Right lobe of liver (tissue), 6 donors: ENCODE results near the gene CRHBP. TPM values are rescaled to one million over a fixed set of nuclear protein-coding genes. Genes with fewer than 3 reads are reported as not detected.

Source experiments
- ATAC-seq, 4 donors: fragments of 200-7000 bp; cut with Tn5 transposase; one replicate each; pipeline ENCODE4 v1.9.1; 2020; ENCODE audit warnings: mild to moderate bottlenecking in 4 of 4, moderate library complexity in 4 of 4
- DNase-seq, 3 donors: peaks; one replicate each; pipeline ENCODE4 v3.0.0-alpha.2; 2020
- H3K27ac ChIP-seq, 3 donors: fragments of 200-600 bp; one replicate each; pipeline ENCODE4 v1.8.0; 2022
- H3K27me3 ChIP-seq, 2 donors: fragments of 200-600 bp; one replicate each; pipeline ENCODE4 v1.8.0; 2022
- H3K36me3 ChIP-seq, 4 donors: fragments of 200-600 bp; sonication (generic) in 1 of 4; one replicate each; pipeline versions ENCODE4 v1.5.1 to v1.8.0; 2017 to 2022; ENCODE audit warnings: control low read depth in 1 of 4
- H3K4me1 ChIP-seq, 4 donors: fragments of 200-600 bp; sonication (generic) in 1 of 4; one replicate each; pipeline versions ENCODE4 v1.5.1 to v1.8.0; 2017 to 2022; ENCODE audit warnings: control low read depth in 1 of 4
- H3K4me3 ChIP-seq, 3 donors: fragments of 200-600 bp; one replicate each; pipeline ENCODE4 v1.8.0; 2022
- H3K9me3 ChIP-seq, 4 donors: fragments of 200-600 bp; sonication (generic) in 1 of 4; one replicate each; pipeline versions ENCODE4 v1.5.1 to v1.8.0; 2017 to 2022; ENCODE audit warnings: control low read depth in 1 of 4
- POLR2A ChIP-seq: fragments of 450-650 bp; IDR thresholded peaks from one replicate; pipeline ENCODE4 v1.6.1; 2017; ENCODE audit warnings: antibody characterized with exemption, mild to moderate bottlenecking
- WGBS: methylation state at CpG from one replicate; pipeline ENCODE4 v1.1.6; 2018; ENCODE audit warnings: low coverage, low lambda C conversion rate; ENCODE audit not compliant: insufficient coverage; ENCODE audit errors: missing lambda C conversion rate; 5-methylcytosine and 5-hydroxymethylcytosine counted together
- intact Hi-C, 2 donors: fragments of 100-400 bp; cut with DNase I; formaldehyde crosslinking; loops; one replicate each; pipeline versions ENCODE4 v1.11.2 to v1.14.1; 2022
- total RNA-seq, 6 experiments: library from RNA; depleted of rRNA in 2 of 6; stranded (reverse); fragments of >200 nt in 2 of 6; fragmentation: NEBNext Ultra II Directional in 3 of 6; extraction: Animal tissue kit (Norgen Biotek cat#: 25700) in 3 of 6; gene quantifications; one replicate each; pipeline versions ENCODE4 v1.1.0 to v1.2.4, GENCODE V29; 2016 to 2023
- TF ChIP-seq, protein P1 (sequence below), 4 donors: fragments of 200-600 bp in 3 of 4; fragments of 450-650 bp in 1 of 4; IDR thresholded peaks; one replicate each; pipeline versions ENCODE4 v1.5.1 to v1.8.0; 2016 to 2022; ENCODE audit warnings: antibody characterized with exemption in 4 of 4, mild to moderate bottlenecking in 2 of 4
- donor health status: DM: no; HTN: yes; CAD: no.
- donor health status: DM: no; HTN: no; CAD: no.
- donor health status: DM: no; HTN: no; CAD: no.
- donor health status: DM: no; HTN: yes; CAD: no.
- donor health status: DM: no; HTN: yes; CAD: no.

CRHBP gene
- total RNA-seq, 6 experiments from 2014 or later = 19.2 to 130 (median 40.6) TPM

DNA sequence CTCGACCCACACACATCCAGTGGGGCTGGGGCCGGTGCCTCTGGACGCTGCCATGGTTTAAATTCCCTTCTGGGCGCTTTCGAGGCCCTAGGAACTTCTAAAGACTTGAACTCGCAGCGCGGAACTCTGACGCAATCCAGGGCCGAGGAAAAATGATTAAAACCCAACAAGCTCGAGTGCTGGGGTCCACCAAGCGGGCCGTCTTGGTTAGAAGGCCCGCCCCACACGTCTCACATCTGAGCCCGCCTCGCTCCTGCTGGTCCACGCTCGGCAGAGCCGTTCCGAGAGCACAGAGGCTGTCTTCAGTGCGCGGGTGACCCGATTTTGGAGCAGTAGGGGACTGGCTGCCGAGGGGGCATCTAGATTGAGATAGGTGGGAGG, 1.5 kb downstream of the CRHBP start:
- TF ChIP-seq, protein P1, sequence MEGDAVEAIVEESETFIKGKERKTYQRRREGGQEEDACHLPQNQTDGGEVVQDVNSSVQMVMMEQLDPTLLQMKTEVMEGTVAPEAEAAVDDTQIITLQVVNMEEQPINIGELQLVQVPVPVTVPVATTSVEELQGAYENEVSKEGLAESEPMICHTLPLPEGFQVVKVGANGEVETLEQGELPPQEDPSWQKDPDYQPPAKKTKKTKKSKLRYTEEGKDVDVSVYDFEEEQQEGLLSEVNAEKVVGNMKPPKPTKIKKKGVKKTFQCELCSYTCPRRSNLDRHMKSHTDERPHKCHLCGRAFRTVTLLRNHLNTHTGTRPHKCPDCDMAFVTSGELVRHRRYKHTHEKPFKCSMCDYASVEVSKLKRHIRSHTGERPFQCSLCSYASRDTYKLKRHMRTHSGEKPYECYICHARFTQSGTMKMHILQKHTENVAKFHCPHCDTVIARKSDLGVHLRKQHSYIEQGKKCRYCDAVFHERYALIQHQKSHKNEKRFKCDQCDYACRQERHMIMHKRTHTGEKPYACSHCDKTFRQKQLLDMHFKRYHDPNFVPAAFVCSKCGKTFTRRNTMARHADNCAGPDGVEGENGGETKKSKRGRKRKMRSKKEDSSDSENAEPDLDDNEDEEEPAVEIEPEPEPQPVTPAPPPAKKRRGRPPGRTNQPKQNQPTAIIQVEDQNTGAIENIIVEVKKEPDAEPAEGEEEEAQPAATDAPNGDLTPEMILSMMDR (IDR thresholded peaks at IDR 0.05) = no peak
- no peak for TF ChIP-seq POLR2A
- intact Hi-C loops = no loop called here
- peak overlapping the region; percentile 10 to 69 (median 37) for H3K27ac ChIP-seq
- H3K4me3 ChIP-seq = peak overlapping the region; percentile 35 to 51 (median 41)
- peak in 1 of 3 donors; percentile 24 for DNase-seq
- H3K27me3 ChIP-seq = peaks cover 0 to 14% of the 10 kb centered on the region in 2 donors
- ATAC-seq = peak; percentile 6 to 17 (median 11)
- 6% methylated on average over 12 of the region's 25 CpGs for WGBS
- H3K36me3 ChIP-seq = no peaks in the 10 kb centered on the region
- H3K9me3 ChIP-seq = no peaks in the 10 kb centered on the region
- peaks cover 0 to 13% (median 2%) of the 10 kb centered on the region in 4 donors for H3K4me1 ChIP-seq

DNA sequence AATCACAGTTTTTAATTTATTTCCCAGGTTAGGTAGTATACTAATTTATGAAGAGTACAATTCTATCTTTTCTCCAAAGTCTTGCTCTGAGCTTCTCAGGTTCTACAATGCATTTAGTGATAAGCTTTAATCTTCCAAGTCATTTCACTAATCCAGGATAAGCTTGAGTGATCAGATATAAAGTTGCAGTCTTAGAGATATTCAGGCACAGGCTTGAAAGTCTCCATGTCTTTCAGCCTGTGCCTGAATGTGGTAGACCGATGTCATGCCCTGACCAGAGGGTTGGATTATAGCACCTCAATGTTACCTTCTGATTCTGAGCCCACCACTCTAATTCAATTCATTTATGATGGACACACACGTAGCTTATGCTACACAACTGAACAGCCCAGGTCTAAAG, 3.2 kb downstream of the CRHBP start:
- TF ChIP-seq POLR2A = no peak
- TF ChIP-seq, protein P1 (IDR thresholded peaks at IDR 0.05) = no peak
- ATAC-seq (no peak), DNase-seq (no peak)
- H3K27ac ChIP-seq = no peak overlapping the region
- no peak overlapping the region for H3K4me3 ChIP-seq
- no peaks in the 10 kb centered on the region for H3K36me3 ChIP-seq
- no peaks in the 10 kb centered on the region for H3K9me3 ChIP-seq
- peaks cover 0 to 13% (median 2%) of the 10 kb centered on the region in 4 donors for H3K4me1 ChIP-seq
- WGBS = 76% methylated on average over 2 of the region's 2 CpGs
- intact Hi-C loops = no loop called here
- peaks cover 0 to 14% of the 10 kb centered on the region in 2 donors for H3K27me3 ChIP-seq

DNA sequence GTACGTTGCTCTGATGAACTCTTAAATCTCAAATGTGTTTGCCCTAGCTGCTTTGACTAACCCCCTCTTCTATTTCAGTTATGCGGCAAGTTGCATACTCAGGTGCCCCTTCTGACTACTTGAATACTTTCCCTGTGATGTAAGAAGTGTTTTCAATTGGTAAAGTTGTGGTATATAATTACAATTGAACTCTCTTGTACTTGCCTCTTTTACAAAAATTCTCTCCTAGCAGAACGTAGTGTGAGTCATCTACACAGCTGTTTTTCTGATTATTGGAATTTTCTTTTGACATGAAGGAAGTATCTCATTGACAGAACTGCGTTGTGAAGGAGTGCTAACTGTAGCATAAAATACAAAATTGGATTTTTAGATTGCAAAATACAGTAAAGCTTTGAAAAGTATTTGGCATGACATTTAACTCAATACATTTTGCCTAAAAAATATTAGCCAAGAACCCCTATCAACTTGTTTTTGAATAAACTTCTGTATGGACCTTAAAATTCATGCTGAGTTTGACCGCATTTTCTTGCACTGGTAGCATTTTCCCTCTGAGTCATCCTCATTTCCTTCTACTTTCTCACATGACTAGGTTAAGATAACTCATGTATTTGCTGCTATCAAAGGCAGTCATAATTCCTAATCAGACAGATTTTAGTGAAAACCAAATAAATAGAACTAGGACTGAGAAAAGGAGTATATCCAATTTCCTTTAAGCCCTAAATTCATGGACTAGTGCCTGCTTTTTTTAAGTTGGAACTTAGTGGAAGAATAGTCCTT, 6.3 kb downstream of the CRHBP start:
- Histone ChIP-seq H3K4me1 (peaks cover 0 to 4% (median under 1%) of the 10 kb centered on the region in 4 donors), H3K4me3 (no peak overlapping the region), H3K9me3 (no peaks in the 10 kb centered on the region), H3K36me3 (no peaks in the 10 kb centered on the region), H3K27me3 (peaks cover 0 to 8% of the 10 kb centered on the region in 2 donors), H3K27ac (peak overlapping the region in 2 of 3 donors; percentile 11 to 41)
- WGBS = 56% methylated on average over 5 of the region's 5 CpGs
- intact Hi-C loops = no loop called here
- ATAC-seq (peak in 3 of 4 donors; percentile 60 to 70 (median 65)), DNase-seq (no peak)
- TF ChIP-seq, protein P1 (IDR thresholded peaks at IDR 0.05) = no peak
- no peak for TF ChIP-seq POLR2A

DNA sequence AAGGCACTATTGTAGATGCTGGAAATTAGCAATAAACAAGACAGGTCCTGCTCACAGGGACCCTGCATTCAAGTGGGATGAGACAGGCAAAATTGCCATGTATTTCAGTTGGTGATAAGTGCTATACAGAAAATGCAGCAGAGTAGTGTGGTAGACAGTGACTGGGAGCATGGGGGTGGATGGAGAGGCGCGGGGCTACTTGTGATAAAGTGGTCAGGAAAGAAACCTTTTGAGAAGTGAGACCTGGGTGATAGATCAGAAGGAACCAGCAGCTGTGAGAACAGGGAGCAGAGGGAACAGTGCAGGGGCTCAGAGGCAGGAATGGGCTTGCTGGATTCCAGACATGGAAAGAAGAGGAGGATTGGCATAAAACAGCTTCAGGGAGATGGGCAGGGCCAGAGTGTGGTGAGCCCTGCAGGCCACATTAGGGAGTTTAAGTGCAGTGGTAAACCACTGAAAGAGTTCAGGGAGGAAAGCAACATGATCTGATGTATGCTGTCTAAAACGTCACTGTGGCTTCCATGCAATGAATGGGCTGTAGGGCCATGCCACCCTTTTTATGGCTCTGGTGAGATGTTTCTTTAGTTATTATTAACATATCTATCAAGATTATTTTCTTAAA, 7.3 kb downstream of the CRHBP start:
- Histone ChIP-seq H3K4me1 (no peaks in the 10 kb centered on the region), H3K4me3 (no peak overlapping the region), H3K27ac (no peak overlapping the region), H3K27me3 (no peaks in the 10 kb centered on the region), H3K36me3 (no peaks in the 10 kb centered on the region), H3K9me3 (no peaks in the 10 kb centered on the region)
- no peak for TF ChIP-seq POLR2A
- TF ChIP-seq, protein P1 (IDR thresholded peaks at IDR 0.05) = no peak
- DNase-seq = no peak
- peak in 1 of 4 donors; percentile 20 for ATAC-seq
- WGBS = 61% methylated on average over 3 of the region's 3 CpGs
- intact Hi-C loops = no loop called here
